ENCODE measurements around the gene GTF3C5.
"Not testable (repeated sequence)": the region's sequence is repeated elsewhere in the genome, so short reads cannot be mapped to it uniquely, and the experiment has no call there.

The GTF3C5 gene

GRCh38 chr9:133067813-133068212, 37.0 kb downstream of the GTF3C5 start:
- no peak for DNase-seq

GRCh38 chr9:133068431-133068830, 37.6 kb downstream of the GTF3C5 start:
- not testable (repeated sequence) for DNase-seq

- not testable (repeated sequence) for DNase-seq
Measured at GRCh38 chr9:133070500-133070961, 39.7 kb downstream of the GTF3C5 start.

- DNase-seq = not testable (repeated sequence)
Measured at GRCh38 chr9:133070985-133071384, 40.2 kb downstream of the GTF3C5 start.

GRCh38 chr9:133071484-133072150, 40.8 kb downstream of the GTF3C5 start:
- DNase-seq = no peak

GRCh38 chr9:133072210-133072609, 41.4 kb downstream of the GTF3C5 start:
- not testable (repeated sequence) for DNase-seq

GRCh38 chr9:133073086-133074014, 42.6 kb downstream of the GTF3C5 start:
- no peak for DNase-seq

GRCh38 chr9:133074111-133074651, 43.4 kb downstream of the GTF3C5 start:
- no peak for DNase-seq

- DNase-seq = no peak
Measured at GRCh38 chr9:133075925-133076630, 45.3 kb downstream of the GTF3C5 start.

- DNase-seq = no peak
Measured at GRCh38 chr9:133076691-133077090, 45.9 kb downstream of the GTF3C5 start.

GRCh38 chr9:133078486-133078885, 47.7 kb downstream of the GTF3C5 start:
- DNase-seq = no peak

- DNase-seq = no peak
Measured at GRCh38 chr9:133080161-133080560, 49.4 kb downstream of the GTF3C5 start.

- not testable (repeated sequence) for DNase-seq
Measured at GRCh38 chr9:133080786-133081779, 50.3 kb downstream of the GTF3C5 start.

GRCh38 chr9:133081957-133082644, 51.3 kb downstream of the GTF3C5 start:
- not testable (repeated sequence) for DNase-seq

GRCh38 chr9:133083688-133084087, 52.9 kb downstream of the GTF3C5 start:
- DNase-seq = not testable (repeated sequence)

GRCh38 chr9:133086212-133086860, 55.5 kb downstream of the GTF3C5 start:
- not testable (repeated sequence) for DNase-seq

- no peak for DNase-seq
Measured at GRCh38 chr9:133086894-133087293, 56.1 kb downstream of the GTF3C5 start.

GRCh38 chr9:133087429-133088145, 56.8 kb downstream of the GTF3C5 start:
- no peak for DNase-seq

Data from amygdala (tissue), 56 donors.